HepG2 (cell line): Measurements from ENCODE around the gene CNP. TPM values are rescaled to one million over a fixed set of nuclear protein-coding genes. Genes with fewer than 3 reads are reported as not detected.

Experiments used
- BCL3 ChIP-seq: sonication (generic); formaldehyde crosslinking; IDR thresholded peaks from 2 replicates; pipeline ENCODE4 v1.5.1; 2020; ENCODE audit warnings: mild to moderate bottlenecking, missing genetic modification reagents, moderate library complexity
- FOXO1 ChIP-seq: sonication (generic); formaldehyde crosslinking; IDR thresholded peaks from 2 replicates; pipeline ENCODE4 v1.4.0; 2020; ENCODE audit warnings: missing genetic modification reagents
- KLF12 ChIP-seq: sonication (generic); formaldehyde crosslinking; IDR thresholded peaks from 2 replicates; pipeline ENCODE4 v1.4.0; 2020; ENCODE audit warnings: missing genetic modification reagents, borderline replicate concordance
- KLF13 ChIP-seq: sonication (generic); formaldehyde crosslinking; IDR thresholded peaks from 2 replicates; pipeline ENCODE4 v1.4.0; 2020; ENCODE audit warnings: mild to moderate bottlenecking, missing genetic modification reagents
- KLF6 ChIP-seq: IDR thresholded peaks from 2 replicates; pipeline ENCODE4 v1.8.0; 2016; ENCODE audit warnings: missing biosample characterization, missing genetic modification reagents
- NR2F6 ChIP-seq, 2 experiments: IDR thresholded peaks; 2 replicates each; pipeline ENCODE4 v1.6.1; 2016; ENCODE audit warnings: antibody characterized with exemption in 1 of 2, mild to moderate bottlenecking in 1 of 2
- TAF15 ChIP-seq: fragments of 200-400 bp; formaldehyde crosslinking; IDR thresholded peaks from one replicate; pipeline ENCODE4 v1.6.1; 2018; ENCODE audit warnings: mild to moderate bottlenecking, low read depth, low read length; ENCODE audit not compliant: poor library complexity, severe bottlenecking
- TFAP4 ChIP-seq: sonication (generic); IDR thresholded peaks from 2 replicates; pipeline ENCODE4 v1.6.1; 2016; ENCODE audit warnings: low read depth, borderline replicate concordance
- THRA ChIP-seq: sonication (generic); formaldehyde crosslinking; IDR thresholded peaks from 2 replicates; pipeline ENCODE4 v1.4.0; 2020; ENCODE audit warnings: missing genetic modification reagents, borderline replicate concordance
- ZBTB39 ChIP-seq: sonication (generic); formaldehyde crosslinking; IDR thresholded peaks from 2 replicates; pipeline ENCODE4 v1.5.0; 2020; ENCODE audit warnings: missing genetic modification reagents
- ZNF225 ChIP-seq: sonication (generic); formaldehyde crosslinking; IDR thresholded peaks from 2 replicates; pipeline ENCODE4 v1.4.0; 2020; ENCODE audit warnings: mild to moderate bottlenecking, missing genetic modification reagents
- ZNF281 ChIP-seq: sonication (generic); formaldehyde crosslinking; IDR thresholded peaks from 2 replicates; pipeline ENCODE4 v1.4.0; 2020; ENCODE audit warnings: missing genetic modification reagents, borderline replicate concordance
- ZNF446 ChIP-seq: sonication (generic); formaldehyde crosslinking; IDR thresholded peaks from 2 replicates; pipeline ENCODE4 v1.5.0; 2020; ENCODE audit warnings: mild to moderate bottlenecking, missing genetic modification reagents
- ZNF770 ChIP-seq: sonication (generic); formaldehyde crosslinking; IDR thresholded peaks from 2 replicates; pipeline ENCODE4 v1.5.0; 2020; ENCODE audit warnings: mild to moderate bottlenecking, missing genetic modification reagents
- ZNF784 ChIP-seq: sonication (generic); formaldehyde crosslinking; IDR thresholded peaks from 2 replicates; pipeline ENCODE4 v1.5.1; 2020; ENCODE audit warnings: missing genetic modification reagents, mild to moderate bottlenecking, borderline replicate concordance
- polyA plus RNA-seq, 8 experiments: library from polyadenylated mRNA; depleted of rRNA in 3 of 8; stranded (reverse) in 7 of 8; unstranded in 1 of 8; fragments of >200 nt; fragmentation: Illumina TruSeq in 4 of 8; extraction: Trizol in 4 of 8; gene quantifications; 2 replicates each; pipeline versions ENCODE4 v1.2.1 to v1.2.3, GENCODE V29; 2011 to 2016; ENCODE audit warnings: low read depth in 4 of 8, missing spikeins in 1 of 8, mixed read lengths in 1 of 8; ENCODE audit not compliant: insufficient read depth in 1 of 8
- total RNA-seq, 5 experiments: library from RNA; depleted of rRNA; stranded (reverse); fragments of >200 nt; fragmentation: Illumina TruSeq; extraction: Trizol; gene quantifications; 2 replicates each; pipeline ENCODE4 v1.2.3, GENCODE V29; 2016; ENCODE audit warnings: low read depth in 1 of 5

The CNP gene
- total and polyA plus RNA-seq, 2 of the 13 experiments (the other 11 are each of a cell fraction or from before 2014, with no cell fraction given) = 97.2 to 161 TPM

- TF ChIP-seq KLF12 (CRISPR knock-in tag) (no peak), ZNF784 (CRISPR knock-in tag) (0 out of 2 replicates have a peak, but pooled peaks have one; percentile 73), FOXO1 (peak; percentile 36; the same call in 1 of the 2 replicates), BCL3 (CRISPR knock-in tag) (0 out of 2 replicates have a peak, but pooled peaks have one; percentile 13), ZNF446 (CRISPR knock-in tag) (peak; percentile 40), NR2F6 (IDR thresholded peaks at IDR 0.05) (0 out of 2 replicates have a peak, but pooled peaks have one; percentile 36), NR2F6 (CRISPR knock-in tag; IDR thresholded peaks at IDR 0.05) (no peak; the same call in 1 of the 2 replicates), TFAP4 (peak; percentile 21; the same call in 1 of the 2 replicates), ZBTB39 (peak; percentile 52; the same call in 1 of the 2 replicates), KLF6 (CRISPR knock-in tag) (no peak), ZNF225 (CRISPR knock-in tag) (no peak), KLF13 (CRISPR knock-in tag) (0 out of 2 replicates have a peak, but pooled peaks have one; percentile 48), TAF15 (no peak), ZNF770 (CRISPR knock-in tag) (no peak), ZNF281 (peak; percentile 66), THRA (CRISPR knock-in tag) (no peak)
These were observed 46.6 kb upstream of the CNP start (continued) for GRCh38 chr17:41919840-41920579.
